Pancreas (tissue), 10 donors: ENCODE results near the gene HNRNPA1. TPM values are rescaled to one million over a fixed set of nuclear protein-coding genes. Genes with fewer than 3 reads are reported as not detected.
A peak's percentile ranks its signal among the peaks of the same experiment; 100 is the strongest.

Experiments used
- ATAC-seq, 4 donors: fragments of 200-7000 bp; cut with Tn5 transposase; one replicate each; pipeline versions ENCODE4 v1.8.0 to v1.9.1; 2020; ENCODE audit warnings: mild to moderate bottlenecking in 4 of 4, moderate library complexity in 4 of 4
- DNase-seq, 6 donors: peaks; one replicate each; pipeline ENCODE4 v3.0.0-alpha.2; 2020
- FAIRE-seq: peaks from 2 replicates; lab custom pipeline; 2012; peaks lifted over from hg19 to GRCh38; lab: Jason Lieb, UNC
- H3K27ac ChIP-seq, 4 donors: fragments of 200-600 bp; sonication (generic); 1 replicate in 3 of 4; 2 replicates in 1 of 4; pipeline versions ENCODE4 v1.5.0 to v1.8.0; 2020
- H3K27me3 ChIP-seq, 4 donors: fragments of 200-600 bp; one replicate each; pipeline ENCODE4 v1.8.0; 2021
- H3K36me3 ChIP-seq, 3 donors: fragments of 200-600 bp; sonication (generic) in 1 of 3; one replicate each; pipeline versions ENCODE4 v1.5.0 to v1.8.0; 2020 to 2021
- H3K4me1 ChIP-seq, 3 donors: fragments of 200-600 bp; one replicate each; pipeline ENCODE4 v1.8.0; 2021
- H3K4me3 ChIP-seq, 4 donors: fragments of 200-600 bp; sonication (generic) in 2 of 4; one replicate each; pipeline versions ENCODE4 v1.5.0 to v1.8.0; 2020 to 2021
- H3K9me3 ChIP-seq, 4 donors: fragments of 200-600 bp; one replicate each; pipeline ENCODE4 v1.8.0; 2021
- WGBS, 2 donors: extraction: QIAGEN DNeasy Blood & Tissue Kit; methylation state at CpG; one replicate each; pipeline ENCODE4 v1.1.7; 2013; 5-methylcytosine and 5-hydroxymethylcytosine counted together
- intact Hi-C, 3 donors: fragments of 100-400 bp; cut with DNase I; formaldehyde crosslinking; loops; one replicate each; pipeline versions ENCODE4 v1.11.1 to v1.14.2; 2022
- polyA plus RNA-seq, 2 donors: library from polyadenylated mRNA; stranded (reverse); fragments of 200-250 nt; gene quantifications; one replicate each; pipeline ENCODE4 v1.2.3, GENCODE V29; 2013
- total RNA-seq, 6 donors: library from RNA; stranded (reverse); fragmentation: NEBNext Ultra II Directional in 4 of 6; extraction: Animal tissue kit (Norgen Biotek cat#: 25700) in 4 of 6; gene quantifications; one replicate each; pipeline versions ENCODE4 v1.2.1 to v1.2.4, GENCODE V29; 2021 to 2023
- TF ChIP-seq, protein P1 (sequence below), 4 donors: fragments of 200-600 bp; sonication (generic) in 3 of 4; IDR thresholded peaks; one replicate each; pipeline versions ENCODE4 v1.5.0 to v1.8.0; 2021; ENCODE audit warnings: antibody characterized with exemption in 4 of 4
- donor health status: healthy with polysubstance abuse.
- donor health status: DM: no; HTN: no; CAD: no; lungs with moderate emphysema.
- donor health status: DM: no; HTN: no; CAD: no.
- donor health status: control.
- donor health status: control.
- donor health status: Bipolar disorder and iron deficiency.
- donor health status: DM: yes; HTN: yes; CAD: no.
- donor health status: DM: no; HTN: no; CAD: no.
- donor health status: DM: no; HTN: no; CAD: no.
- donor health status: DM: yes; HTN: yes; CAD: no.

HNRNPA1 gene
- total and polyA plus RNA-seq, 8 donors = 266 to 784 (median 527) TPM

- intact Hi-C loops = loop anchor here in 1 of 3 donors (10.0 kb wide), 1 partner anchor 113 kb away; the partner anchor contains the start of gene GPR84
- H3K36me3 ChIP-seq = peaks cover 0 to 7% (median 0%) of the 10 kb centered on the region in 3 donors
- no peaks in the 10 kb centered on the region for H3K27me3 ChIP-seq
- no peak overlapping the region for H3K27ac ChIP-seq
- FAIRE-seq = no peak
- TF ChIP-seq, protein P1, sequence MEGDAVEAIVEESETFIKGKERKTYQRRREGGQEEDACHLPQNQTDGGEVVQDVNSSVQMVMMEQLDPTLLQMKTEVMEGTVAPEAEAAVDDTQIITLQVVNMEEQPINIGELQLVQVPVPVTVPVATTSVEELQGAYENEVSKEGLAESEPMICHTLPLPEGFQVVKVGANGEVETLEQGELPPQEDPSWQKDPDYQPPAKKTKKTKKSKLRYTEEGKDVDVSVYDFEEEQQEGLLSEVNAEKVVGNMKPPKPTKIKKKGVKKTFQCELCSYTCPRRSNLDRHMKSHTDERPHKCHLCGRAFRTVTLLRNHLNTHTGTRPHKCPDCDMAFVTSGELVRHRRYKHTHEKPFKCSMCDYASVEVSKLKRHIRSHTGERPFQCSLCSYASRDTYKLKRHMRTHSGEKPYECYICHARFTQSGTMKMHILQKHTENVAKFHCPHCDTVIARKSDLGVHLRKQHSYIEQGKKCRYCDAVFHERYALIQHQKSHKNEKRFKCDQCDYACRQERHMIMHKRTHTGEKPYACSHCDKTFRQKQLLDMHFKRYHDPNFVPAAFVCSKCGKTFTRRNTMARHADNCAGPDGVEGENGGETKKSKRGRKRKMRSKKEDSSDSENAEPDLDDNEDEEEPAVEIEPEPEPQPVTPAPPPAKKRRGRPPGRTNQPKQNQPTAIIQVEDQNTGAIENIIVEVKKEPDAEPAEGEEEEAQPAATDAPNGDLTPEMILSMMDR (IDR thresholded peaks at IDR 0.05) = peak in 3 of 4 donors; percentile 26 to 42 (median 37)
- ATAC-seq = peak in 3 of 4 donors; percentile 71 to 85 (median 84)
- no peaks in the 10 kb centered on the region for H3K4me1 ChIP-seq
- no peak overlapping the region for H3K4me3 ChIP-seq
- DNase-seq = no peak
- 100% methylated on average over 1 of the region's 1 CpG for WGBS, 2 donors
- H3K9me3 ChIP-seq = no peaks in the 10 kb centered on the region
Observed at GRCh38 chr12:54251667-54252284, 28.8 kb upstream of the HNRNPA1 start.

DNA sequence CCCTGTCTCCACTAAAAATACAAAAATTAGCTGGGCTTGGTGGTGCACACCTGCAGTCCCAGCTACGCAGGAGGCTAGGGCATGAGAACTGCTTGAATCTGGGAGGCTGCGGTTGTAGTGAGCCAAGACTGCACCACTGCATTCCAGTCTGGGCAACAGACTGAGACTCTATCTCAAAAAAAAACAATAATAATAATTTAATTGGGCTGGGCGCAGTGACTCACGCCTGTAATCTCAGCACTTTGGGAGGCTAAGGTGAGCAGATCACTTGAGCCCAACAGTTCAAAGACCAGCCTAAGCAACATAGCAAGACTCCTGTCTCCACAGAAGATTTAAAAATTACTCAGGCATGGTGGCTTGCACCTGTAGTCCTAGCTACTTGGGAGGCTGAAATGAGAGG is 27.3 kb upstream of the HNRNPA1 start:
- H3K27ac ChIP-seq = no peak overlapping the region
- H3K36me3 ChIP-seq = peaks cover 0 to 7% (median 0%) of the 10 kb centered on the region in 3 donors
- TF ChIP-seq, protein P1 (IDR thresholded peaks at IDR 0.05) = no peak
- H3K9me3 ChIP-seq = no peaks in the 10 kb centered on the region
- ATAC-seq (no peak), DNase-seq (no peak), FAIRE-seq (no peak)
- peaks cover 0 to 4% (median under 1%) of the 10 kb centered on the region in 3 donors for H3K4me1 ChIP-seq
- intact Hi-C loops = loop anchor here in 1 of 3 donors (10.0 kb wide), 1 partner anchor 112 kb away; the partner anchor contains the start of gene GPR84
- 94 to 96% methylated on average over 4 of the region's 4 CpGs for WGBS, 2 donors
- no peaks in the 10 kb centered on the region for H3K27me3 ChIP-seq
- H3K4me3 ChIP-seq = no peak overlapping the region

DNA sequence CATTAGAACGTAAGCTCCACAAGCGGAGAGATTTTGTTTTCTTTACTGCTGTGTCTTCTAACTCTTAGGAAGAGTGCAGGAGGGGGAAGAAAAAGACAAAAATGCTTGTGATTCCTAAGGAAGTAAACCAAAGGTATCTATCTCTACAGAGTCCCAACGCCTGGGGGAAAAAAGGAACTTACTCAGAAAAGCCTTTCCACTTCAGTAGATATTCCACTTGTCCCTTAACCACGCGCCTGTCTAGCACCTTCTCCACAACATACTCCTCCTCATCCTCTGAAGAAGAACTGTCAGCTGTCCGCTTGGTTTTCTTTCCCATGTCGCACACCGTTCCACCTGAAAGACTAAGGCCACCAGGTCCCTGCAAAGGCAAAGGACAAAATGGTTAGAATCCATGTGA is 23.2 kb upstream of the HNRNPA1 start:
- H3K4me3 ChIP-seq = no peak overlapping the region
- H3K4me1 ChIP-seq = peaks cover 0 to 17% (median 11%) of the 10 kb centered on the region in 3 donors
- WGBS, 2 donors = 84 to 87% methylated on average over 8 of the region's 8 CpGs
- ATAC-seq = no peak
- no peak for DNase-seq
- TF ChIP-seq, protein P1 (IDR thresholded peaks at IDR 0.05) = no peak
- H3K27ac ChIP-seq = no peak overlapping the region
- no peaks in the 10 kb centered on the region for H3K36me3 ChIP-seq
- intact Hi-C loops = loop anchor here in 1 of 3 donors (10.0 kb wide), 1 partner anchor 107 kb away; the partner anchor contains the start of gene GPR84
- H3K9me3 ChIP-seq = no peaks in the 10 kb centered on the region
- FAIRE-seq = no peak
- H3K27me3 ChIP-seq = no peaks in the 10 kb centered on the region

DNA sequence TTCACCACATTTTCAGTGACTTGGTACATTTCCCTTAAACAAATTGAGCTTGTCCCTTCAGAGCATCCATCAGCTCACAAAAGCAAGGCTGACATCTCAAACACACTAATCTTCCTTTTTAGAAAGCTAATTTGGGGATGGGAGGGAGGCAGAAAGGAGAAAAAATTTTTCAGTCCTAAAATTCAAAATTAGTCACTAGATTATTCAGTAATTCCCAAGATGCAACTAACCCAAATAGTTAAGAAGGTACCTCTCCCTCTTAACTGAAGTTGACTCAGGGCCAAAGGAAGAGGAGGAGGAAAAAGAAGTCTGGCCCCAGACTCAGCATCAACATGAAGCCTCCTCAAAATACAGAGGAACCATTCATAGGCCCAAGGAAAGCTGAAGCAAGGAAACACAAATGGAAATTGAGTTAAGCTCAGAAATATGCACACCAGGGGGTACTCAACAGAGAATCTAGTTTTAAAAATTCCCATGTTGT is 22.3 kb upstream of the HNRNPA1 start:
- H3K27me3 ChIP-seq = no peaks in the 10 kb centered on the region
- H3K4me1 ChIP-seq = peaks cover 0 to 17% (median 11%) of the 10 kb centered on the region in 3 donors
- no peak for FAIRE-seq
- H3K36me3 ChIP-seq = no peaks in the 10 kb centered on the region
- DNase-seq = no peak
- H3K27ac ChIP-seq = peak overlapping the region in 3 of 4 donors; percentile 76 to 90 (median 83)
- peak overlapping the region in 1 of 4 donors; percentile 57 for H3K4me3 ChIP-seq
- intact Hi-C loops = loop anchor here in 1 of 3 donors (10.0 kb wide), 1 partner anchor 107 kb away; the partner anchor contains the start of gene GPR84
- H3K9me3 ChIP-seq = no peaks in the 10 kb centered on the region
- ATAC-seq = no peak
- TF ChIP-seq, protein P1 (IDR thresholded peaks at IDR 0.05) = no peak
